Measurements from ENCODE around the gene TMED7. TPM values are rescaled to one million over a fixed set of nuclear protein-coding genes. Genes with fewer than 3 reads are reported as not detected.

The TMED7 gene
- total RNA-seq, 1 donor from 2014 or later, result 125 TPM

DNA sequence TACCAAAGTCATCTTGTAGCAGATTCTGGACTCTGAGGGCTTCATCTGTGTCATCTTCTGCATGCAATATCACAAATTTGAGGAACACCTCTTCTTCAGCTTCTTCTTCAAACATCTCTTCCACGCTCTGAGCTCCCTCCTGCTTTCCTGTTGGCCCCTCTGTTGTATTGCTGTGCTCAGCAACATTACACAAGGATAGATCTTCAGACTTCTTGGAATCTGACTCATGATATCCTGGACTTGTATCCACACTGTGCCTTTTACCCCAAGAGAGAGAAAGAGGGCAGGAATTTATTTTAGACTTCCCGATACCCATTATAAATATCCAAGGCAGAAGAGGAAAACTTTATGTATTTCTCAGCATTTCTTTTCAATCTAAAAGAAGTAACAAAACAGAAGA, 44.9 kb downstream of the TMED7 start:
- DNase-seq, result no peak

DNA sequence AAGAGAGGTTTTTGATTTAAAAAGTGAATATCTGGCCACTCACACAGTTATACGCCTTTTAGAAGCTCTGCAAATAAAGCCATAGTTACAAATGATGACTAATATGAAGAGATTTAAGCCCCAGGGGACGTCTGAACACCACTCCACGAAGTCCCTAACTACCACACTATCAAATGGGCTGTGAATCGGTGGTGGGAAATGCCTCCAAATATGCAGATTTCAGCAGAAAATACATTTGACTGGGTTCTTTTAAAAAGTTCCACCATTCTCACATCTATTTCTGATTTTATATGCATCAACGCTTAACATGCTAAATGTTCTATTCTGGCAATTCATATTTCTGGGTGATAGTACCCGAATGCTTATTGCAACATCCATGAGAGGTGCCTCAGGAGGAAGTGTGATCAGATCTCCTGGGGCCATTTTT, 46.1 kb downstream of the TMED7 start:
- no peak for DNase-seq

- DNase-seq, result no peak
Observed at GRCh38 chr5:115579216-115579615, 46.6 kb downstream of the TMED7 start.

DNA sequence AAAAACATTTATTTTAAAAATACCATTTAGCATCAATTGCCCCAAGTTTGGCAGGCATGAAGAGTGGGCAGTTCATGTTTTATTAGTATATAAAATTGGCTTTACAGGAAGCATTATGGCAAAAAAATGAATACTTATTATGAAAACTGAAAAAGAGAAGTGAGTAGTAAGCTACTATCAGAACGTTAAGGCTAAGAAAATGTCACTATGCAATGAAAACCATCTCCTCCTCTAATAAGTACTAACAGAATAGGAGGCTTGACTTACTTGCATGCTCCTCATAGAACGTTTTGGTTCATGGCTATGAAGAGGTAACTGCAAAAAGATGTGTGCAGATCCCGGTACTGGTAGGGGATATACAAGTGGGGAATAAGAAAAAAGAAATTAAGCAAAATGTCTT, 47.2 kb downstream of the TMED7 start:
- no peak for DNase-seq

- no peak for DNase-seq
Observed at GRCh38 chr5:115577741-115578140, 48.1 kb downstream of the TMED7 start.

DNA sequence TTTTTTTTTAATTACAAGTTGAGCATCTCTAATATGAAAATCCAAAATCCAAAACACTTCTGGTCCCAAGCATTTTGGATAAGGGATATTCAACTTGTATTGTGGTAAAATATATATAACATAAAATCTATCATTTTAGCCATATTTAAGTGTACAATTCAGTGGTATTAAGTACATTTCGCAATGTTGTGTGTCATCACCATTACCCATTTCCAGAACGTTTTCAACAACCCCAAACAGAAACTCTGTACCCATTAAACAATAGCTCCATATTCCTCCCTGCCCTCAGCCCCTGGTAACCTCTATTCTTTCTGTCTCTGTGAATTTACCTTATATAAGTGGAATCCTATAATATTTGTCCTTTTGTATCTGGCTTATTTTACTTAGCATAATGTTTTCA, 48.5 kb downstream of the TMED7 start:
- DNase-seq, result no peak

DNA sequence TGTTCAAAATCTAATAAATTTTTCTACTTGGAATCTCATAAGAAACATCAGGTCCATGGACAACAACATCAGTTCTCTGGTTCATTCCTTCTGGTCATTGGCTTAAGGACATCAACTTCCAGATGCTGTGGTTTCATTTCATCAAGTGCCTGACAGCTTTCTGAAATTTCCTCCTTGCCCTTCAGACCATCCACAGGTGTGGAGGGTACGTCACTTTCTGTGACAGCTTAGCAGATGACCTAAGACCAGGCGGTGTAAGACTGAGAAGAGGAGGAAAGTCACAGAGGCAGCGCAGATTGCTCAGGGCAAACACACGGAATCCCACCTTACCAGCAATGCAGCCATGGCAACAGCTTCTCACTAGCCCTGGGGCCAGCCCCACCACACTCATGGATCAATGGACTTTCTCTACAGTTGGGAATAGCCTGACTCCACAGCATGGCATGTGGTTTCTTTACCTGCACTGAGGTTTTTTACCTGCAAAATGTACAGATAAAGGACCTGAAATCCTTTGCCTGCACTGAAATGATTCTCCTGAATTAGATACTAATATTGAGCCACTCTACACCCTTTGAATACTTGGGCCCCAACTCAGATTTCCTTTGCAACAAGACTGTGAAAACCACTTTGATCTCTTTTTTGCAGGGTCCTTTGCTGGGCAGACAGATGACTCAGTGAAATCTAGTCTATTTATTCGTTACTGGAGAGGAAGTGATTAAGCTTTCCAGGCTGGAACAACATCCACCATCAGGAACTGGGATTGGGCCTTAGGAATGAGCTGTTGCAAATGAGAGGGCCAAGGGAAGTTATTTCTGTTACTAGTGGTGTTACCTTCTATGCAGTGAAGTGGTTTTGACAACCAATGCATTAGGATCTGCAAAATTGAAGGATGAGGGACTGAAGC, 50.4 kb downstream of the TMED7 start:
- no peak for DNase-seq

- DNase-seq, result no peak
Observed at GRCh38 chr5:115573133-115573532, 52.7 kb downstream of the TMED7 start.

GRCh38 chr5:115571441-115571878, 54.4 kb downstream of the TMED7 start:
- DNase-seq, result peak; percentile 63

DNA sequence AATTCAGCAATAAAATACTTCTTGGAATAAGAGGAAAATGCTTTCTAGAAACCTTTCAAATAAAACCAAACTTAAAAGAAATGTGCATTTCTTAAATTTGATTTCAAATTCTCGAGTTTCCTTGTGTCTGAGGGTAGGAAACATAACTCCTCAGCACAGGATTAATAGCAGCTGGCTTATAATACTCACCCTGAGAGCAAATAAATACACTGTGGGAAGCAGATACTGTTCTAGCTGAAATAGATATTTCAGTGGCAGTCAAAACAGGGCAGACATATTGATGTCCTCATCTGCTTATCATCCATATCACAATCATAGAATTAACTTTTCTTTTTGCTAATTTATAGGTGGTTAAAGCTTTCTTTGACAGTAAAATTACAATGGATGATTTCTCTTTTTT, 57.2 kb downstream of the TMED7 start:
- DNase-seq, result no peak

GRCh38 chr5:115565233-115565632, 60.6 kb downstream of the TMED7 start:
- DNase-seq, result no peak

Other genes with a start within 250 kb of the TMED7 start
- 73.3 TPM for gene FEM1C, start 81.3 kb downstream of the TMED7 start, total RNA-seq
- 0.94 TPM for gene TICAM2, start 23.6 kb downstream of the TMED7 start, total RNA-seq
- 73.2 TPM for gene CDO1, start 190.6 kb upstream of the TMED7 start, total RNA-seq
- gene ATG12, start 215.5 kb upstream of the TMED7 start, total RNA-seq, result 96.4 TPM
- gene AP3S1, start 215.9 kb upstream of the TMED7 start, total RNA-seq, result 220 TPM

Measured in occipital lobe (tissue), 2 donors.